ENCODE results near the gene CTNNA2. TPM values are rescaled to one million over a fixed set of nuclear protein-coding genes. Genes with fewer than 3 reads are reported as not detected.

Gene CTNNA2
- total and polyA plus RNA-seq, 11 donors = 0.20 to 0.81 TPM; not detected in 9

DNA sequence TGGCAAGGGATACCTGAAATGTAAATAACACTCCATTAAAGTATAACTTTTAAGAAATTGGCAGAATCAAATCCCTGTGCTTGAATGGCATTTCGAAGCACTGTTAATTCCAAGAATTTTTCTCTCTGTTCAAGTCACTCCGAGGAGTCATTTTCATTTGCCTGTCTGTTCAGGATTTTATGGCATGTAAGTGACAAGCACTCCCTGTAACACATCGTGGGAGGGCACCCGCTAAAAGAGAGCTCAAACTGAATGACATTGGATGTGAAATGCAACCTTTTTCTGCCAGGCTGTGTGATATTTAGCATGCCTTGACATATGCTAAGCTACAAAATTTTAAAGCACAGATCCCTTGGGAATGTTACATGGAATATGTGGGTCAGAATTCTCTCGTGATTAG, 452.1 kb downstream of the CTNNA2 start:
- no peak overlapping the region for H3K27ac ChIP-seq

DNA sequence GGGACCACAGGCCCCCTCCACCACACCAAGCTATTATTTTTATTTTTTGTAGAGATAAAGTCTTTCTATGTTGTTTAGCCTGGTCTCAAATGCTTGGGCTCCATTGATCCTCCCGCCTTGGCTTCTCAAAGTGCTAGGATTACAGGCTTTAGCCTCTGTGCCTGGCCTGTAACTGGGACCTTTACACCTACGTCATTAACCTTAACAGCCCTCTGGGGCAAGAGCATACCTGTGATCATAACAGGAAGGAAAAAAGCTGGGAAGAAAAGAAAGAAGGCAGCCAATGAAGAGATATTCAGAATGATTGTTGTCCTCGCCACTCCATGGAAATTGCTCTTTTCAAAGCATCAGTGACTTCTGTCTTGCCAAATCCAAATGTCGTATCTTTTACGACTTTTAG, 453.5 kb downstream of the CTNNA2 start:
- intact Hi-C loops (cut with DNase I) = no loop called here
- no peak overlapping the region for H3K27ac ChIP-seq
- ATAC-seq (no peak), DNase-seq (no peak)
- H3K4me3 ChIP-seq = no peak overlapping the region
- H3K9me3 ChIP-seq = no peaks in the 10 kb centered on the region
- no peaks in the 10 kb centered on the region for H3K4me1 ChIP-seq
- no peaks in the 10 kb centered on the region for H3K36me3 ChIP-seq
- no peak for TF ChIP-seq POLR2A (IDR thresholded peaks at IDR 0.05)
- TF ChIP-seq, protein P1, sequence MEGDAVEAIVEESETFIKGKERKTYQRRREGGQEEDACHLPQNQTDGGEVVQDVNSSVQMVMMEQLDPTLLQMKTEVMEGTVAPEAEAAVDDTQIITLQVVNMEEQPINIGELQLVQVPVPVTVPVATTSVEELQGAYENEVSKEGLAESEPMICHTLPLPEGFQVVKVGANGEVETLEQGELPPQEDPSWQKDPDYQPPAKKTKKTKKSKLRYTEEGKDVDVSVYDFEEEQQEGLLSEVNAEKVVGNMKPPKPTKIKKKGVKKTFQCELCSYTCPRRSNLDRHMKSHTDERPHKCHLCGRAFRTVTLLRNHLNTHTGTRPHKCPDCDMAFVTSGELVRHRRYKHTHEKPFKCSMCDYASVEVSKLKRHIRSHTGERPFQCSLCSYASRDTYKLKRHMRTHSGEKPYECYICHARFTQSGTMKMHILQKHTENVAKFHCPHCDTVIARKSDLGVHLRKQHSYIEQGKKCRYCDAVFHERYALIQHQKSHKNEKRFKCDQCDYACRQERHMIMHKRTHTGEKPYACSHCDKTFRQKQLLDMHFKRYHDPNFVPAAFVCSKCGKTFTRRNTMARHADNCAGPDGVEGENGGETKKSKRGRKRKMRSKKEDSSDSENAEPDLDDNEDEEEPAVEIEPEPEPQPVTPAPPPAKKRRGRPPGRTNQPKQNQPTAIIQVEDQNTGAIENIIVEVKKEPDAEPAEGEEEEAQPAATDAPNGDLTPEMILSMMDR (IDR thresholded peaks at IDR 0.05) = no peak
- 83 to 92% (median 88%) methylated on average over 5 of the region's 5 CpGs for WGBS, 4 donors
- H3K27me3 ChIP-seq = no peaks in the 10 kb centered on the region

More for the DNA sequence above, 452.1 kb downstream of the CTNNA2 start:
- DNase-seq (no peak), ATAC-seq (no peak)
- Histone ChIP-seq H3K9me3 (no peaks in the 10 kb centered on the region), H3K36me3 (no peaks in the 10 kb centered on the region), H3K27me3 (no peaks in the 10 kb centered on the region), H3K4me1 (no peaks in the 10 kb centered on the region), H3K4me3 (no peak overlapping the region)
- intact Hi-C loops (cut with DNase I) = no loop called here
- 49 to 63% (median 62%) methylated on average over 5 of the region's 5 CpGs for WGBS, 4 donors
- TF ChIP-seq POLR2A (IDR thresholded peaks at IDR 0.05) = no peak

DNA sequence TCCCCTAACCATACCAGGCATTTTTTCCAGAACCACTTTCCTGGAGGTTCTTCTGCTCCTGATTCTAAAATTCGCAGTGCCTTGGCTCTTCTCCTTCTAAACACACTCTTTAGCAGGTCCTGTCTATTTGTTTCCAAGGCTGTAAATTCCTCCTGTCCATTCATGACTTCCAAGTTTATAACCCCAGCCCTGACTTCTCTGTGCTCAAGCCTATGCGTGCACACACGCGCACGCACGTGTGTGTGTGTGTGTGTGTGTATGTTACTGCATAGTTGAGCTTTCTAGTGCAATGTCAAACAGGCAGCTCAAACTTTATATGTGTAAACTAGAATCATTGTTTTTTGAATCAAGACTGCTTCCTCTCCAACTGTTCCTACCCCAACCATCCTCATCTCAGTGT, 454.0 kb downstream of the CTNNA2 start:
- H3K4me3 ChIP-seq = no peak overlapping the region
- no peaks in the 10 kb centered on the region for H3K4me1 ChIP-seq
- ATAC-seq (no peak), DNase-seq (no peak)
- TF ChIP-seq, protein P1 (IDR thresholded peaks at IDR 0.05) = no peak
- TF ChIP-seq POLR2A (IDR thresholded peaks at IDR 0.05) = no peak
- H3K36me3 ChIP-seq = no peaks in the 10 kb centered on the region
- intact Hi-C loops (cut with DNase I) = no loop called here
- no peaks in the 10 kb centered on the region for H3K9me3 ChIP-seq
- H3K27ac ChIP-seq = no peak overlapping the region
- H3K27me3 ChIP-seq = no peaks in the 10 kb centered on the region
- 73 to 83% (median 78%) methylated on average over 6 of the region's 6 CpGs for WGBS, 4 donors

DNA sequence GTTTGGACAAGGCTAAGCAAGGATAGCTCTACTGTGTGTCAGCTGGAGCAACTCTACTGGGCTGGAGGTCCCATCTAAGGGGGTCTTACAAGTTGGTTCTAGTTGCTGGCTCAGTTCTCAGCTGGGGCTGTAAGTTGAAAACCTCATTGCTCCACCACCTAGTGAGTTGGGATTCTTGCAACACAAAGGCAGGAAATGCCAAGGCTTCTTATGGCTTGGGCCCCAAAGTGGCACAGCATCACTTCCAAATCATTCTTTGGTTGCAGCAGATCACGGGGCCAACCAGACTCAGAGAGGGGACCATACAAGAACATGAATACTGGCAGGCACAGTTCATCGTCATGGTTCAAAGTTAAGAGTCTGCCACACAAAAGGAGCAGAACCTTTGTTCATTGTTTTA, 459.0 kb downstream of the CTNNA2 start:
- intact Hi-C loops (cut with DNase I) = no loop called here
- WGBS, 4 donors = 76 to 83% (median 80%) methylated on average over 2 of the region's 2 CpGs
- H3K9me3 ChIP-seq = no peaks in the 10 kb centered on the region
- no peaks in the 10 kb centered on the region for H3K27me3 ChIP-seq
- TF ChIP-seq, protein P1 (IDR thresholded peaks at IDR 0.05) = no peak
- TF ChIP-seq POLR2A (IDR thresholded peaks at IDR 0.05) = no peak
- H3K27ac ChIP-seq = no peak overlapping the region
- no peak for ATAC-seq
- no peaks in the 10 kb centered on the region for H3K36me3 ChIP-seq
- no peaks in the 10 kb centered on the region for H3K4me1 ChIP-seq
- H3K4me3 ChIP-seq = no peak overlapping the region
- no peak for DNase-seq

DNA sequence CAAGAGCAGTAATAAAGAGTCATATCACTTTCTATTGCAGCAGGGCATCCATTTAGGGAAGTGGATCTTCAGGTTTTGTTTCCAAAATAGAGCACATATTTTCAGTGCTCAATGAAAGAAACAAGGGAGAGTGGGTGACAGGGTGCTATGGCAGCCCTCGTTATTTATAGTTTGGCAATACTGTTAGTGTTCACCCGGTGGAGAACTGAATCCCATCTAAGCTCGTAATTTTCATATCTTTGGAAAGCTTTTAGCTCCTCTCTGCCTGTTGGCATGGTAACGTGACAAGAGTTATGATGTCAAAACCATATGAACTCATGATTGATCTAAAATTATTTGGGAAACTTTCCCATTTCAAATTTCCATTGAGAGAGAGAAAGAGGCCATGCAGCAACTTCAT, 459.8 kb downstream of the CTNNA2 start:
- 74 to 83% (median 78%) methylated on average over 4 of the region's 4 CpGs for WGBS, 4 donors
- Histone ChIP-seq H3K9me3 (no peaks in the 10 kb centered on the region), H3K4me3 (no peak overlapping the region), H3K27ac (no peak overlapping the region), H3K4me1 (no peaks in the 10 kb centered on the region), H3K27me3 (no peaks in the 10 kb centered on the region), H3K36me3 (no peaks in the 10 kb centered on the region)
- ATAC-seq = no peak
- no peak for DNase-seq
- no peak for TF ChIP-seq POLR2A (IDR thresholded peaks at IDR 0.05)
- TF ChIP-seq, protein P1 (IDR thresholded peaks at IDR 0.05) = no peak
- intact Hi-C loops (cut with DNase I) = no loop called here
